ENCODE data around the gene CDKAL1.
"Not testable (repeated sequence)": the region's sequence is repeated elsewhere in the genome, so short reads cannot be mapped to it uniquely, and the experiment has no call there.

CDKAL1 gene

DNA sequence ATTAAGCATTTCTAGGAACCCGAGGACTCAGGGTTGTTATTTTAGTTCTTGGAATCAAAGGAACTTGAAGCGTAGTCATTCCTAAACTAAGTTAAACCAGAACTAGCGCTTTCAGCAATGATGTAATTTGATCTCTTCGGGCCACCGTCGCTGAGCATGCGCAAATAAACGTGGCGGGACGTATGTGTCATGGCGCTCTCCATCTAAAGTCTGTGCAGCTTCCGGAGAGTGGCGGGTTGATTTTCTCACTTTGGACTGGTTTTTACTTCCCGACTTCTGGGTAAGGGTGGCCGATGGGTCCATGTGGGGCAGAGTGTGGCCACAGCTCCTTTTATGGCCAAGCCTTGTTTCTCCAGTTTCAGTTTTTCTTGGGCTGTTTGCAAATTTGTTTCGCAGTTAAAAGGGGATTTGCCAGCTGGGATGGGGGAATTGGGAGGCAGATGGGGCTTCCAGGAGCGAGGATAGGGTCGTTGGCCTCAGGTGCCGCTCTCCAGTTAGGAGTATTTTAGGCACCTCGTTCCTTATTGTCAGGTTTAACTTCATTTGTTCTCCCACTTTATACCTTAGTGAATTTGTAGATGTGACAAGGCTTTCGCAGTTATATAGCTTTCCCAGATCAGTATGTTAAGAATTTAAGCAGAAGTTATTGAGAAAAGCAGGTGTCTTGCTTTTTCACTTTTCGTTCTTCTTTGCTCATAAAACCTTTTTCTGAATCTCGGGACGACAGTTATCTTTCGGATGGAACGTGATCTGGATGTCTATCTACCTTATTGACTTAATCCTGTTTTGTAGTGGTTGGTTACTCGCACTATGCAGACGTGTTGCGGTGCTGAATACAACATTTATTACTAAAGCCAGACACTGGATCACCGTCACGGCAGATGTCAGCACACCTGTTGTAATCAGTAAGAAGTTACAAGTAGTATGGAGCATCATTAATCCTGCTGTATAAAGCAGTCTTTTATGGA lies at the start of gene CDKAL1:
CDKAL1 (plus strand) TSS at position 163 of the 968 bp plus-strand sequence. CDS start 11,894 bp downstream, outside the sequence.
- peak; percentile 87 to 88 for DNase-seq

DNA sequence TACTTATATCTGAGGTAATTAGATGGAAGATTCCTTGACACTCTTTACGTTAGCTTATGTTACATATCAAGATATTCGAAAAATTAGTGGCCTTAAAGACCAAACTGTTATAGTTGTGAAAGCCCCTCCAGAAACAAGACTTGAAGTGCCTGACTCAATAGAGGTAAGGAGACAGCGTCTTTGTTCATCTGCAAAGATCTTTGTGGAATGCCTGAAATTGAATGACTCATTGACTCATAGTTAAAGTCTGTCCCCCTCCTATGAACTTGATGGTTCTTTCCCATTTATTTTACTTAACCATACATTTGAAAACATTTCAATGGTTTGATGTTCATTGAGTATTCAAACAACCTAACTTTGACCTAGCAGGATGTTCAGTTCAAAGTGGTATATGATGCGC lies 47.6 kb upstream of the CDKAL1 start:
- no peak for DNase-seq

DNA sequence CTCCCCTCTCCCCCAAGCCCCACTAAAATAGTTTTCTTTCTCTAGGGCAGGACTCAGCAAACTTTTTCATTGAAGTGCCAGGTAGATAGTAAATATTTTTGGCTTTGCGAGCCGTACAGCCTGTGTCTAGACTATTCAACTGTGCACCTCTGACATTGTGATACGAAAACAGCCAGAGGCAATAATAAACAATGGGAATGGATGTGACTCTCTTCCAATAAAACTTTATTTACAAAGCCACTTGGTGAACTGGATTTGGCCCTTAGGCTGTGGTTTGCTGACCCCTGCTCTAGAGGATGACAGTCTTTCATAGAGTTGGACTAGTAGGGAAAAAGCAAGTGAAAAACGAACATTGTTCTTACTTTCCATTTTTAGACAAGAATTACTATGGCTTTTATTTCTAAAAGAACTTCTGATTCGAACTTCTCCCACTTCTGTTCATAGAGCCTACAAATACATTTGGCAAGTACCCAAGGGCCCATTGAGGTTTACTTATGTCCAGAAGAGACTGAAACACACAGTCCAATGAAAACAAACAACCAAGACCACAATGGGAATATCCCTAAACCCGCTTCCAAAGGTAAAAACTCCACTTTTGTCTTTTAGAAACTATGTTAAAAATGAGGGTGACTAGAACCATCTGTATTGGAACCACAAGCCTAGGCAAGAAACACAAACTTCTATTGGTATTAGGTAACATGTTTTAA lies 46.4 kb upstream of the CDKAL1 start:
- DNase-seq = no peak

GRCh38 chr6:20490591-20490990 lies 43.7 kb upstream of the CDKAL1 start:
- no peak for DNase-seq

DNA sequence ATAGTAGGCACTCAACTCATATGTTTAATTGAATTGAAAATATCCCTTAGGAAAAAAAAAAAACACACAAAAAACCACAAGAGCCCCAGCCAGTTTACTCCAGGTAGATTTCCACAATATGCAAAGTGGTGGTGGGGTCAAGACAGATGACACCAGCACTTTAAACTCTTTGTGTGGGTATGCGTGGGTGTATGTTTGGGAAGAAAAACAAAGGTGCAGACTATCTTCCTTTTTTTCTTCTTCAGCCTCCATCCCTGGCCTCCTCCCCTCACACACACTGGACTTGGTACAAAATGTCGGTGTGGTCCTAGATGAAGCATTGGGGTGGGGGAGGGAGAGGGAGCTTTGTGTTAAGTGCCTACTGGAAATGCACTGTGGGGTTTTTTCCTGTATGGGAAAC lies 42.2 kb upstream of the CDKAL1 start:
- DNase-seq = no peak

GRCh38 chr6:20497216-20498040 lies 36.8 kb upstream of the CDKAL1 start:
- DNase-seq = no peak

DNA sequence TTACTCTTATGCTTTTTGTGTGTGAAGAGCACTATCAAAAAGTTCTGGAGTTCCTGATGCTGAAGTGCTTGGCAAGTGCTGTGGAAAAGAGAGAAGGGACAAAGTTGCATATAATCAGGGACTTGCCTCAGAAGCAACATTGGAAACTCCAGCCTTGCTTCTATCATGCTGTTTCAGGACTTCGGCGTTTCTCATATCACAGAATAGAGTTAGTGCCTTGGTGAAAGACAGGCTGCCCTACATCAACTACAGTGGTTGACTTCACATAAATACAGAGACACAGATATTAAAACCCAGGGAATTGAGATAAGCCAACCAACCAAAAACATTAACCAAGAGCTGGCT lies 36.2 kb upstream of the CDKAL1 start:
- DNase-seq = no peak

DNA sequence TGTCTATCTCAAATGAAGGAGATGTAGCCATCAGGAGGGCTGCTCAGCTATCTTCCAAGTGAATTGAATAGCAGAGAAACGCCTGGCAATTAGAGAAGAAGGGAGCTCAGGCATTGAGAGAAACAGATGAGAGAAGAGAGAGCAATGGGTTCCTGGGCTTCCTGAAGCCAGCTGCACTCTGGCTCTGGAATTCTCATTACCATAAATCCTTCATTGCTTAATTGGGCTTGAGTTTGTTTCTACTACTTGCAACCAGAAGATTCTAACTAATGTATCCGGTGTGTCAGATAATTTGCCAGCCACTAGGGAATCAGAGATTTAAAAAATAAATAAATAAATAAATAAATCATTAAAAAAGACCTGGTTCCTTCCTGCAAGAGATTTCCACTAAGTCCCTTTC lies 25.0 kb upstream of the CDKAL1 start:
- DNase-seq = no peak

GRCh38 chr6:20511852-20512251 lies 22.4 kb upstream of the CDKAL1 start:
- no peak for DNase-seq

DNA sequence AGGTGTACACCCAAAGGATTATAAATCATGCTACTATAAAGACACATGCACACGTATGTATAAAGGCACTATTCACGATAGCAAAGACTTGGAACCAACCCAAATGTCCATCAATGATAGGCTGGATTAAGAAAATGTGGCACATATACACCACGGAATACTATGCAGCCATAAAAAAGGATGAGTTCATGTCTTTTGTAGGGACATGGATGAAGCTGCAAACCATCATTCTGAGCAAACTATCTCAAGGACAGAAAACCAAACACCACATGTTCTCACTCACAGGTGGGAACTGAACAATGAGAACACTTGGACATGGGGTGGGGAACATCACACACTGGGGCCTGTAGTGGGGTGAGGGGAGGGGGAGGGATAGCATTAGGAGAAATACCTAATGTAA lies 9.0 kb upstream of the CDKAL1 start:
- not testable (repeated sequence) for DNase-seq

DNA sequence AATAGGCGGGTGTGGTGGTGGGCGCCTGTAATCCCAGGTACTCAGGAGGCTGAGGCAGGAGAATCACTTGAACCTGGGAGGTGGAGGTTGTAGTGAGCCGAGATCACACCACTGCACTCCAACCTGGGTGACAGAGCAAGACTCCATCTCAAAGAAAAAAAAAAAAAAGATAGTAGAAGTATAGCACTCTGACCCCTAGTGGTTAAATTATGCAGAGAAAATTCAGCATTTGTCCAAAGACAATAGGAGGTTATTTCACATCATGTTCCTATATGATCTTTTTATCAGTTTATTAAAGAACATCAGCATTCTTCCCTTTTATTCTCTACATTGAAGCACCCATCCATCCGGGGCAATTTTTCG lies 5.2 kb upstream of the CDKAL1 start:
- DNase-seq = not testable (repeated sequence)

DNA sequence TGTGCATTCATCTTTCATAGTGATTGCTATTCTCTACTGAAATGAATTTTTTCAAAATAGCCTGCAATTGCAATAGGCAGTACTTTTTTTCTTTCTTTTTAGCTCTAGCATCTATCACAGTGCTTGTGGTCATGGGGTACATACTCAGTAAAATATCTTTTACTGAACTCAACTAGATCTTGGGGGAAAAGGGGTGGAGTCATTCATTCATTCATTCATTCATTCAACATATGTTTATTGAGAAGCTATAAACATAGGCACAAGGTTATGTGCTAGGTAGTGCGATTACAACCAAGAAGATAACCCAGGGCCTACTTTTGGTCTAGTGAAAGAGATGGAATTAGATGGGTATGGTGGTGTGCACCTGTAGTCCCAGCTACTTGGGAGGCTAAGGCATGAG lies 1.4 kb upstream of the CDKAL1 start:
- DNase-seq = no peak

DNA sequence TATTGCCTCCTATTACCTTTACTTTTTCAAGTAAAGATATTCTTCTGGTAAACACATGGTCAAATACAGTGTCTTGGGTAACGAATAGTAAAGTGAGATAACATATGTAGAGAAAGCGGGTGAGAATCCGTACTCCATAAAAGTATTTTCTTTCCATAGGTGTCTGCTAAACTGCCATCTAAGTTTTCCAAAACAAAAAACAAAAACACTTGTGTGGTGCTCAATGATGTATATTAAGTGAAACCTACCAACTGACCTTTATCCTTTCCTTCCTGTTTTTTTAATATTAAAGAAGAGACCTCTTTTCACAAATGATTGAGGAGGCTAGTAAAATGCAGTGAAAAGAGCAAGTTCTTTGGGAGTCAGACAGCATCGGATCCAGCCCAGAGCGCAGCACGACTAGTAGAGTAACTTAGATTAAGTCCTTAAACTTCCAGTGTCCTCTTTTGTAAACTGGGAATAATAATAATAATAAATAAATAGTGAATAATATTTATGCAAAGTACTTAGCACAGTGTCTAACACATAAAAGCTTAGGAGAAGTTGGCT lies 437 bp upstream of the CDKAL1 start:
- DNase-seq = no peak

DNA sequence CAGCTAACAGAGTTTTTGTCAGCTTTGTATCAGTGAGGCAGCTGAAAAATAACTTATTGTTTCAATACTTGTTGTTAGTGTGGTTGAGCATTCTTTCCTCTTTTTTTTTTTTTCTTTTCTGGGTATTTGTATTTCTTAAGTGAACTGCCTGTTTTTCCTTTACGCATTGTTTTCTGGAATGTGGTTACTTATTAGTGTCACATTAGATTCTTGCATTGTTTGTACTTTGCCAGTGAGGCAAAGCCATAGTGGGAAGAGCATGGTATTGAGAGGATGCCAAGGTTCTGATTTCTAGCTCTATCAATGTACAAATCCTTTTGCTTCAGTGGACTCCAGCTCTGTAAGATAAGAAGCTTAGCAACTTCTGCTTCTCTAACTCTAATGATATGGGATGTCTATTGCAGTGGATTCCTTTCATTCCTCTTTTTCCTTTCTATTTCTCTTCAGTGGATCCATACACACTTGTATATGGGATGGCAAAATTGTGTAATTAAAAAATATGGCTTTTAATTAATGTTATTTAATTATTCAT lies 3.9 kb downstream of the CDKAL1 start:
- no peak for DNase-seq

- DNase-seq = no peak
Measured at GRCh38 chr6:20538907-20539306, 4.7 kb downstream of the CDKAL1 start.

GRCh38 chr6:20539387-20539786 lies 5.1 kb downstream of the CDKAL1 start:
- no peak for DNase-seq

- no peak for DNase-seq
Measured at GRCh38 chr6:20540683-20541082, 6.4 kb downstream of the CDKAL1 start.

DNA sequence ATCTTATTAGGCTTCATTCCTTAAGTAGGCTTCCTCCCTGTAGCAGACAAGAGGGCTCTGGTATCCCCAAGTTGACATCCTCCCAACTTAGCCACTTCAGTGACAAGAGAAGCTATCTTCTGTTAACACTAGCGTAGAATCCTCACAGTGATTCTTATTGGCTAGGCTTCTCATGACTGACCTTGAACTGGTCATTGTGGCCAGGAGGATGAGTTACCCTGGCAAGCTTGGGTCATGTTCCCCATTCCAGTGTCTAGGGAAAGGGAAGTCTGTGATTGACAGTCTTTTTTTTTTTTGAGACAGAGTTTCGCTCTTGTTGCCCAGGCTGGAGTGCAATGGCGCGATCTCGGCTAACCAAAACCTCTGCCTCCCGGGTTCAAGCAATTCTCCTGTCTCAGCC lies 7.1 kb downstream of the CDKAL1 start:
- no peak for DNase-seq

- no peak for DNase-seq
Measured at GRCh38 chr6:20542927-20543602, 8.8 kb downstream of the CDKAL1 start.

- DNase-seq = no peak
Measured at GRCh38 chr6:20548264-20548663, 14.0 kb downstream of the CDKAL1 start.

DNA sequence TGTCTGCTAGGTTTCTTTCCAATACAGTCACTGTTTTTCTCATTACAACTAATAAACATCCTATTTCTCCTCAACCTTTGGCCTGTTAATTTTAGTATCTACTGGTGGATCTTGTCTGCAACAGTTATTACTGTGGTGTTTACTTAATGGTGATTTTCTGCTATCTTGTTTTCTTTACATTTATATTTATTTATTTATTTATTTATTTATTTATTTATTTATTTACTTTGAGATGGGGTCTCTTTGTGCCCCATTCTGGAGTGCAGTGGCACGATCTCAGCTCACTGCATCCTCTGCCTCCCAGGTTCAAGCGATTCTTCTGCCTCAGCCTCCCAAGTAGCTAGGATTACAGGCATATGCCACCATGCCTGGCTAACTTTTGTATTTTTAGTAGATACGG lies 15.1 kb downstream of the CDKAL1 start:
- not testable (repeated sequence) for DNase-seq

- DNase-seq = no peak
Measured at GRCh38 chr6:20554326-20554725, 20.1 kb downstream of the CDKAL1 start.

Data from activated CD4-positive, alpha-beta T cell treated with anti-CD3 and anti-CD28 coated beads, Interleukin-2, amount 50 U/mL, for 4 hours (primary cell).